ENCODE data around the gene HSBP1L1.
"Not testable (repeated sequence)": the region's sequence is repeated elsewhere in the genome, so short reads cannot be mapped to it uniquely, and the experiment has no call there.

HSBP1L1 gene

DNA sequence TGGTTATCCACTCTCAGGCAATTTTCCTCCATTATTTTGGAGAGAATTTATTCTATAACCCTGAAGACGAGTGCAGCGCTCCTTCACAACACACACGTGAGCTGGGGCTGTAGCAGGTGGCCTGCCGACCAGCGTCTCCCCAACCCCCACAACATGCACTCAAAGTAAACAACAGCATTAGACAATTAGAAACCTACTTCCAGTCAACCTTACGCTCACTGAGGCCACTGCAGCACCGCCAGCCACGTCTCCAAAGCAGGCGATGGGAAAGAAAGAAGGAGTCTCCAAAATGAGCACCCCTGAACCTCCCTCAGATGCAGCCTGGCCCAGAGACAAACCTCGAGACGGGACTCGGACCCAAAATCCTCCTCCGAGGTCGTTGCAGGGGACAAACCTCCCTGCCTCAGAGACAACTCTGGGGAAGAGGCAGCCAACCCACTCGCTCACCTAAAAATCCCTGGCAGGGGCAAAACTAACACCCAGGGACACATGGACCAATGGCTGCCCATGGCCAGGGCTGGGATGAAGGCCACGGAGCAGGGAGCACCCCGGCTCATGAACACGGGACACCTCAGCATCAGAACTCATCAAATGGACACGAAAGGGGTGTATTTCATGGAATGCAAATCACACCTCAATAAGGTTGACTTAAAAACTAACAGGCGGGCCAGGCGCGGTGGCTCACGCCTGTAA lies 15.6 kb upstream of the HSBP1L1 start:
- ATAC-seq (no peak), DNase-seq (no peak)
- peaks cover 65% of the 10 kb centered on the region for H3K4me1 Mint-ChIP-seq
- peak overlapping the region in 1 of 2 donors; percentile 11 for H3K4me3 Mint-ChIP-seq
- H3K27me3 Mint-ChIP-seq, result no peaks in the 10 kb centered on the region
- H3K9me3 Mint-ChIP-seq, result no peaks in the 10 kb centered on the region
- H3K27ac Mint-ChIP-seq, result no peak overlapping the region

DNA sequence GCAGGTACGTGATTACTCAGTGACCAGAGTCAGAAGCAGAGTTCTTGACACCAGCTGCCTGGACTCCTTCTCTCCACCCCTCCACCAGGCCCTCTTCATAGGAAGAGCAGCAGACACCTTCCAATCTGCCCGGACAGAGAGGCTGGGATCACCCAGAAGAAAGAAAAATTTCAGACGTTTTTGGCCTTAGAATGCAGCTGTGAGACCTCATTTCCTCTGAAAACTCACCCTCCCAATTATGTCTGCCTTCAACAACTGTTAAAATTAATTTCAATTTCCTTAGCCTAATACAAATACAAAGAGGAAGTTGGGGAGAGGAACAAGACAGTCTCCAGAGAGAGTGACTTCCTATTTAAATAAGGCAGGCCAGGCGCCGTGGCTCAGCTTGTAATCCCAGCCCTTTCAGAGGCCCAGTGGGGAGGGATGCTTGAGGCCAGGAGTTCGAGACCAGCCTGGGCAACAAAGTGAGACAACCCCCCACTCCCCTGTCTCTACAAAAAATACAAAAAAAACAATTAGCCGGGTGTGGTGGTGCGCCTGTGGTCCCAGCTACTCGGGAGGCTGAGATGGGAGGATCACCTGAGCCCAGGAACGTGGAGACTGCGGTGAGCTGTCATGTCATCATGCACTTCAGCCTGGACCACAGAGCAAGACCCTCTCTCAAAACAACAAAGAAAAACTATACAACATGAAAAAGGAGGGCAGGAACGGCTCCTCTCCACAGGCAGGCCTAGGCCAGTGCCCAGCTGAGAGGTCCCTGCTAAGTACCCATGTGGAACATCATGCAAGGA lies 14.6 kb upstream of the HSBP1L1 start:
- H3K4me3 Mint-ChIP-seq, result peak overlapping the region; percentile 86 to 87

DNA sequence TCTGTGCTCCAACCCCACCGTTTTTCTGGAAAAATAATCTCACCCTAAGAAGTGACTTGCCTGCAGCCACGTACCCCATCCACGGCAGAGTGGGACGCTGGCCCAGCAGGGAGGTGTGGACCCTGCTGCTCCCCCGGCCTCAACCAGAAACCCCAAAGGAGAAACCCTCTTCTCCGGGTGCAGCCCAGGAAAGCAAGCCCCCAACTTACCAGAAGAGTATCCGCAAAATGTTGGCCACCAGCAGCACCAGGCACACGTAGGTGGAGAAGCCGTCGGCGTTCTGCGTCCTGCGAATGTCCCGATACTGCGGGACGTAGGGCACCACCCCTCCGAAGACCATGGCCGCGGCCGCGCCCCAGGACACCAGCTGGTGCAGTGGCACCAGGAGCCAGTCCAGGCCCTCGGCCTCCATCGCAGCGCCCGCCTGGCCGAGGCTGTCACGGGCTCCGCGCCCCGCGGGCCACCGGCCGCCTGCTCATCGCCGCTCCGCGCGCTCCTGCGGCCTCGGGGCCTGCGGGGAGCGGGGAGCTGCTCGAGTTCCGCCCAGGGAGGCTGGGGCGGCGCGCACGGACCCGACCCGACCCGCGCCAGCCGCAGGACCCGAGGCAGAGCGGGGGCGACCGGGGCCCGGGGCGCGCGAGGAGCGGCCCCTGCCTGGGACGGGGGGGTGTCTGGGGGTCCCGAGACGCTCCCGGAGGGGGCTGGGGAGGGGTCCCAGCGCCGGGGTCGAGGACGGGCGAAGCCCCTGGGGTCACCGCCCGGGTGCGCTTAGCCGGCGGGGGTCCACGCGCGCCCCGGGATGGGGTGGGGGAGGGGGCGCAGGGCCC lies 13.7 kb upstream of the HSBP1L1 start:
- no peak for DNase-seq
- Mint-ChIP-seq H3K27ac (peak overlapping the region; percentile 86 to 89), H3K4me3 (peak overlapping the region; percentile 86 to 87), H3K4me1 (peaks cover 60% of the 10 kb centered on the region), H3K27me3 (no peaks in the 10 kb centered on the region), H3K9me3 (no peaks in the 10 kb centered on the region)
- peak; percentile 52 for ATAC-seq

More for the DNA sequence above, 14.6 kb upstream of the HSBP1L1 start:
- Mint-ChIP-seq H3K27me3 (no peaks in the 10 kb centered on the region), H3K27ac (peak overlapping the region; percentile 86 to 89), H3K4me1 (peaks cover 65% of the 10 kb centered on the region), H3K9me3 (no peaks in the 10 kb centered on the region)
- DNase-seq, result no peak
- ATAC-seq, result no peak

DNA sequence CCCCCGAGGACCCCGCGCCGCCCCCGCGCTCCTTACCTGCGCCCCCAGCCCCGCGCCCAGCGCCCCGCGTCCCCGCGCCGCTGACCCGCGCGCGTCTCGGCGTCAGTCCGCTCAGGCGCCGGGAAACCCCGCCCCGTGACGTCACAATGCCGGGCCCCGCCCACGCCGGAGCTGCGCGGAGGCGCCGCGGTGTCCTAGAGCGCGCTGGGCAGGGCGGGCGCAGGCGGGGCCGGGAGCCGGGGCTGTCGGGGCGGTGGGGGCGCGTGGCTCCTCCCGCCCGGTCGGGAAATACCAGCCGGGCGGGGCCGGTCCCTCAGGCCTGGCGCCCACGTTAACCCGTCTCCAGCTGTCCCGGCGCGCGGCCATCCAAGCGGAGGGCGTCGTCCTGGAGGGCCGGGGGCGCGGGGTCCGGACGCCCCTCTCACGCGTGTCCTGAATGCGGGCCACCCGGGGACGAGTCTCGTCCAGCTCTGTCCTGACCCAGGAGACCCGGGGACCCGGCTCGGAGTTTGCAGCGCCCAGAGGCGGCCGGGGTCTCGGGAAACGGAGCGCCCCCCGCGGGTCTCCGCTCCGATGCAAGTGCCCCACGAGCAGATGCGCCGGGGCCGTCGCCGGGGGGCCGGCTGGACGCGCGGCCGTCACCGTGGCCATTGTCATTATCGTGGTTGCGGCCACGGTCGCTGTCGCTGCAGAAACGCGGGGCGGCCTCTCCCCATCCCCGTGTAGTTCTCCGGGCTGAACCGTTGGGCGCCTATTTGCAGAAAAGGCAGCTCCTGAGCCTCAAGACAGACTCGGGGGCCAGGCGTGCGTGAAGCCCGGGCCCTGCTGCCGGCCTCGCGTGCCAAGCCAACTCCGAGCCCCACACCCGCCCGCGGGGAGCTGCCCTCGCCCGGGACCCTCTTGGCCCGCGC lies 12.6 kb upstream of the HSBP1L1 start, which contains the start of gene SLC66A2:
Gene SLC66A2, minus strand, starts transcription at position 109 of the 911 bp plus-strand sequence. CDS start 727 bp downstream, outside the sequence.
- peak within 1 kb of the TSS; percentile 86 to 87 for H3K4me3 Mint-ChIP-seq
- DNase-seq, result peak; percentile 88 to 91
- no peaks in the 10 kb centered on the region for H3K27me3 Mint-ChIP-seq
- ATAC-seq, result peak; percentile 83
- H3K4me1 Mint-ChIP-seq, result peaks cover 51% of the 10 kb centered on the region
- H3K9me3 Mint-ChIP-seq, result no peaks in the 10 kb centered on the region
- H3K27ac Mint-ChIP-seq, result peak within 1 kb of the TSS; percentile 86 to 89

DNA sequence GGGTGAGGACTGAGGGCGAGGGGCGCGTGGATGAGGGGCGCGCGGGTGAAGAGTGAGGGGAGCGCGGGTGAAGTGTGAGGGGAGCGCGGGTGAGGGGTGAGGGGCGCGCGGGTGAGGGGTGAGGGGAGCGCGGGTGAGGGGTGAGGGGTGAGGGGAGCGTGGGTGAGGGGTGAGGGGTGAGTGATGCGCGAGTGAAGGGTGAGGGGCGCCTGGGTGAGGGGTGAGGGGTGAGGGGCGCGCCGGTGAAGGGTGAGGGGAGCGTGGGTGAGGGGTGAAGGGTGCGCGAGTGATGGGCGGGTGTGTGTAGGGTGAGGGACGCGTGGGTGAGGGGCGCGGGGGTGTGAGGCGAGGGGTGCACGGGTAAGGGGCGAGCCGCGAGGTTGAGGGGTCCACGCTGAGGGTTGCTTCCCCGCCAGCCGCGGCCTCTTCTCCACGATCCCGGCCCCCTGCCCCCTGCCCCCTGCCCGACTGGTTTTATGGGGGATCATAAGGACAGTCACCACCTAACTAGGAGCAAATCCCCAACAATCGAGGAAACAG lies 11.9 kb upstream of the HSBP1L1 start:
- H3K27me3 Mint-ChIP-seq, result no peaks in the 10 kb centered on the region
- H3K9me3 Mint-ChIP-seq, result no peaks in the 10 kb centered on the region
- no peak overlapping the region for H3K27ac Mint-ChIP-seq
- peak; percentile 54 for ATAC-seq
- H3K4me3 Mint-ChIP-seq, result peak overlapping the region in 1 of 2 donors; percentile 70
- no peak for DNase-seq
- peaks cover 45% of the 10 kb centered on the region for H3K4me1 Mint-ChIP-seq

DNA sequence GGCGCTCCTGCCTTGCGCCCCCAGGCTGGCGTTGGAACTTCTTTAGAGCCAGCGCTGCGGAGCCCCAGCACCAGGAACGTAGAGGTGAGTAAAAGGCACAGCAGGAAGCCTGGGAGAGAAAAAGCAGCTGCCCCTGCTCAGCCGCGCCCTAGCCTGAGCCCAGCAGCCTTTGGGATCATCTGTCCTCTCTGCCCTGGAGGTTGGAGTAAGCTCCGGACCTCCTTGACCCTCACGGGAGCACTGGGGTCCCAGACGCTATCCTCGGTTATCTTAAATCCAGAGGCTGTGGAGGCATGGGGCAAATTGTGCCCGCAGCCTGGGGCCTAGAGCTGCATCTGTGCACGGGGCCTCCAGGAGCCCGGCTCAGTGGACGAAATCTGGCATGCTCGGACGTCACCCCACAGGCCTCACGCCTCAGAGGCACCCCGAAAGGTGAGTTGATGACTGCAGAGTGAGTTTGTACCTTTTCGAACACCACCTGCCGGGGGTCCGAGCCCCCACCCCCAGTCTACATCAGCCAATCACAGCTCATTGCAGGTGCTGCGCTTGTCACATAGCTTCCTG lies 11.4 kb upstream of the HSBP1L1 start:
- ATAC-seq (no peak), DNase-seq (no peak)
- peaks cover 42% of the 10 kb centered on the region for H3K4me1 Mint-ChIP-seq
- no peak overlapping the region for H3K27ac Mint-ChIP-seq
- H3K9me3 Mint-ChIP-seq, result no peaks in the 10 kb centered on the region
- H3K4me3 Mint-ChIP-seq, result no peak overlapping the region
- H3K27me3 Mint-ChIP-seq, result no peaks in the 10 kb centered on the region

DNA sequence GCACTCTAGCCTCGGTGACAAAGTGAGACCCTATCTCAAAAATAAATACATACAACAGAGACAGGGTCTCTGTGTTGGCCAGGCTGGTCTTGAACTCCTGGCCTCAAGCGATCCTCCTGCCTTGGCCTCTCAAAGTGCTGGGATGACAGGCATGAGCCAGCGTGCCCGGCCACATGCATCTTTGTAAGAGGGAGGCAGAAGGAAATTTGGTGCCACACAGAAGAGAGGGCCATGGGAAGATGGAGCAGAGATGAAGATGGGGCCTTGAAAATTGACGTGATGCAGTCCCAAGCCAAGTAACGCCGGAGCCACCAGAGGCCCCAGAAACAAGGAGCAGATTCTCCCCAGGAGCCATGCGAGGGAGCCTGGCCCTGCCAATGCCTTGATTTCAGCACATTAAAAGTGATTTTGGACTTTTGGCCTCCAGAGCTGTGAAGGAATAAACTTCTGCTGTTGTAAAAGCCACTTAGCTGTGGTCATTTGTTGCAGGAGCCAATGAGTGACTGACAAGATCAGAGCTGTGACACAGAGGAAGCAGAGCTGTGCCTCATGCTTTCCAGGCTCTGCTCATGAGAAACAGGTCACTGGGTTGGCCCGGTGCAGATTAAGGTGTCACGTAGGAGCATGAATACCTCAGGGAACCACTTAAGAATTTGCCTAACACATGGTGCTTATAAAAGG lies 10.3 kb upstream of the HSBP1L1 start:
- H3K27me3 Mint-ChIP-seq, result no peaks in the 10 kb centered on the region
- ATAC-seq (no peak), DNase-seq (peak in 1 of 2 donors; percentile 5)
- H3K27ac Mint-ChIP-seq, result peak overlapping the region in 1 of 2 donors; percentile 31
- H3K4me1 Mint-ChIP-seq, result peaks cover 32% of the 10 kb centered on the region
- no peak overlapping the region for H3K4me3 Mint-ChIP-seq
- H3K9me3 Mint-ChIP-seq, result no peaks in the 10 kb centered on the region

DNA sequence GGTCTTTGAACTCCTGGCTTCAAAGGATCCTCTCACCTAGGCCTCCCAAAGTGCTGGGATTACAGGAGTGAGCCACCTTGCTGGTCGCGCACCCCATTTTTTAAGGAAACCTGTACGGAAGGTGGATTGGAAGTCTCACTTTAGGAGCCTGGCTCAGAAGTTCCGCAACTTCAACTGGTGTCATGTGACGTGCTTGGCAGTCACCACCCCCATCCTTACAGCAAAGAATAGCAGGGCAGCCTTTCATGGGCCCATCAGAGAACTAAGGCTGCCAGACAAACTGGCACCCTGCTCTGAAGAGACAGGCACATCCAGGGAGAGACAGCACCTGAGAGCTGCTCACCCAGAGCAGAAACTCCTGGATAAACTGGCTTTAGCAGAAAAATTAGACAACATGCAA lies 9.7 kb upstream of the HSBP1L1 start:
- ATAC-seq (no peak), DNase-seq (no peak)
- Mint-ChIP-seq H3K27ac (no peak overlapping the region), H3K9me3 (no peaks in the 10 kb centered on the region), H3K27me3 (no peaks in the 10 kb centered on the region), H3K4me3 (no peak overlapping the region), H3K4me1 (peaks cover 25% of the 10 kb centered on the region)

DNA sequence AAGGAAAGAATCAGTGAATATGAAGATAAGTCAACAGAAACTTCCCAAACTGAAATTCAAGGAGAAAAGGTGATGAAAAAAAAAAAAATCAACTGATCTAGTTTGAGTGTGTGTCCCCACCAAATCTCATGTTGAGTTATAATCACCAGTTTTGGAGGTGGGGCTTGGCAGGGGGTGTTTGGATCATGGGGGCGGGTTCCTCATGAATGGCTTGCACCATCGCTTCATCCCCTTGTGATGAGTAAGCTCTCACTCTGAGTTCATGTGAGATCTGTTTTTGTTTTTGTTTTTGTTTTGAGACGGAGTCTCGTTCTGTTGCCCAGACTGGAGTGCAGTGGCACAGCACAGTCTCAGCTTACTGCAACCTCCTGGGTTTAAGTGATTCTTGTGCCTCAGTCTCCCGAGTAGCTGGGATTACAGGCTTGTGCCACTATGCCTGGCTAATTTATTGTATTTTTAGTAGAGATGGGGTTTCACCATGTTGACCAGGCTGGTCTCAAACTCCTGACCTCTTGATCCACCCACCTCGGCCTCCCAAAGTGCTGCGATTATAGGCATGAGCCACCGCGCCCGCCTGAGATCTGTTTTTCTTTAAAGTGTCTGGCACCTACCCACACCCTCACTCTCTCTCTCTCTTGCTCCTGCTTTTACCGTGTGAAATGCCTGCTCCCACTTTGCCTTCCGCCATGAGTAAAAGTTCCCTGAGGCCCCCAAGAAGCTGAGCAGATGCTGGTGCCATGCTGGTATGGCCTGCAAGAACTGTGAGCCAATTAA lies 9.0 kb upstream of the HSBP1L1 start:
- Mint-ChIP-seq H3K4me1 (peaks cover 23% of the 10 kb centered on the region), H3K4me3 (no peak overlapping the region), H3K27me3 (no peaks in the 10 kb centered on the region), H3K27ac (no peak overlapping the region), H3K9me3 (no peaks in the 10 kb centered on the region)
- no peak for ATAC-seq
- DNase-seq, result no peak

DNA sequence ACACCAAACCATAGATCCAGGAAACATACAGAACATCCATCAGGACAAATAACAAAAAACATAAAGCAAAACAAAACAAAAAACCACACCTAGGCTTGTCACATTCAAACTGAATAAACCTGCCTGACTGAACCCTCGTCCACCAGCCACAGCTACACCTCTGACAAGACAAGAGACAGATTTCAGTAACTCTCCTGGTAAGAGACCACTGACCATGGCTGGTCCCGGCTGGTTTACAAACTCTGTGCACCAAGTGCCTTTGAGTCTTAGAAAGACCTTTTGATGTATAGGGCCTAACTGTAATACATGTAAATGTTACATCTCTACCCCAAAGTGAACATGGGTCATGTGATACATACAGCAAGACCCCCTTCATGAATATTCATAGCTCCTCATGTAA lies 8.2 kb upstream of the HSBP1L1 start:
- no peak overlapping the region for H3K27ac Mint-ChIP-seq

DNA sequence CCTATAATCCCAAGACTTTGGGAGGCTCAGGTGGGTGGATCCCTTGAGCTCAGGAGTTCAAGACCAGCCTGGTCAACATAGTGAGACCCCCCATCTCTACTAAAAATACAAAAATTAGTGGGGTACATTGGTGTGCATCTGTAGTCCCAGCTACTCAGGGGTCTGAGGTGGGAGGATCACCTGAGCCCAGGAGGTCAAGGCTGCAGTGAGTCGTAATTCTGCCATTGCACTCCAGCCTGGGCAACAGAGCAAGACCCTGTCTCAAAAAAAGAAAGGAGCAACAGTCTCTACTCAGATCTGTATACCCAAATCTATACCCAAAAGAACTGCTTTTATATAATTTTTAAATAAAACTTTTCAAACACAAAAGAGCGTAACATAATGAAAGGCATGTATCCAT lies 5.5 kb upstream of the HSBP1L1 start:
- DNase-seq, result no peak
- Mint-ChIP-seq H3K4me3 (no peak overlapping the region), H3K27ac (no peak overlapping the region), H3K9me3 (no peaks in the 10 kb centered on the region), H3K27me3 (no peaks in the 10 kb centered on the region), H3K4me1 (peaks cover 44% of the 10 kb centered on the region)
- no peak for ATAC-seq

More for the DNA sequence above, 8.2 kb upstream of the HSBP1L1 start:
- Mint-ChIP-seq H3K4me3 (no peak overlapping the region), H3K27me3 (no peaks in the 10 kb centered on the region), H3K9me3 (no peaks in the 10 kb centered on the region), H3K4me1 (peaks cover 26% of the 10 kb centered on the region)
- ATAC-seq (no peak), DNase-seq (no peak)

DNA sequence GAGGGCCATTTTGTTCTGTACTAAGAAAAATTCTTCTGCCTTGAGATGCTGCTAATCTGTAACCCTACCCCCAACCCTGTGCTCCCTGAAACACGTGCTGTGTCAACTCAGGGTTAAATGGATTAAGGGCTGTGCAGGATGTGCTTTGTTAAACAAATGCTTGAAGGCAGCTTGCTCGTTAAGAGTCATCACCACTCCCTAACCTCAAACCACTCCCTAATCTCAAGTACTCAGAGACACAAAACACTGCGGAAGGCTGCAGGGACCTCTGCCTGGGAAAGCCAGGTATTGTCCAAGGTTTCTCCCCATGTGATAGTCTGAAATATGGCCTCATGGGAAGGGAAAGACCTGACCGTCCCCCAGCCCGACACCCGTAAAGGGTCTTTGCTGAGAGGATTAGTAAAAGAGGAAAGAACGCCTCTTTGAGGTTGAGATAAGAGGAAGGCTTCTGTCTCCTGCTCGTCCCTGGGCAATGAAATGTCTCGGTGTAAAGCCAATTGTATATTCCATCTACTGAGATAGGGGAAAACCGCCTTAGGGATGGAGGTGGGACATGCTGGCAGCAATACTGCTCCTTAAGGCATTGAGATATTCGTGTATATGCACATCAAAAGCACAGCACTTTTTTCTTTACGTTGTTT lies 4.2 kb upstream of the HSBP1L1 start:
- H3K27ac Mint-ChIP-seq, H3K9me3 Mint-ChIP-seq, H3K27me3 Mint-ChIP-seq, DNase-seq, ATAC-seq: not testable (repeated sequence)
- H3K4me1 Mint-ChIP-seq, result peaks cover 36% of the 10 kb centered on the region
- peak overlapping the region; percentile 54 to 66 for H3K4me3 Mint-ChIP-seq
